T-helper 2 cell treated with Interferon-gamma antibody and Interleukin-4, amounts not matched to agents 5 μg/mL and 100 μg/mL, for 36 hours (primary cell): Measurements from ENCODE around the gene CCDC9B.

ENCODE experiments used
- DNase-seq: peaks from one replicate; pipeline ENCODE4 v3.0.0; 2021; ENCODE audit warnings: low spot score
- H3K27ac Mint-ChIP-seq: one replicate; pipeline ENCODE4 v1.8.0; 2021; ENCODE audit warnings: mild to moderate bottlenecking, mixed read lengths
- H3K27me3 Mint-ChIP-seq: one replicate; pipeline ENCODE4 v1.8.0; 2021; ENCODE audit warnings: low read depth, mixed read lengths
- H3K36me3 Mint-ChIP-seq: one replicate; pipeline ENCODE4 v1.8.0; 2021; ENCODE audit warnings: low read depth, mixed read lengths
- H3K4me1 Mint-ChIP-seq: one replicate; pipeline ENCODE4 v1.8.0; 2021; ENCODE audit warnings: low read depth, mixed read lengths
- H3K4me3 Mint-ChIP-seq: one replicate; pipeline ENCODE4 v1.8.0; 2022; ENCODE audit warnings: mild to moderate bottlenecking, moderate library complexity, mixed read lengths
- H3K9me3 Mint-ChIP-seq: one replicate; pipeline ENCODE4 v1.8.0; 2021; ENCODE audit warnings: mixed read lengths

The CCDC9B gene

GRCh38 chr15:40368719-40369473 lies 28.2 kb upstream of the CCDC9B start:
- peak overlapping the region; percentile 59 for H3K4me3 Mint-ChIP-seq
- H3K36me3 Mint-ChIP-seq: no peaks in the 10 kb centered on the region
- H3K4me1 Mint-ChIP-seq: peaks cover 5% of the 10 kb centered on the region
- no peaks in the 10 kb centered on the region for H3K9me3 Mint-ChIP-seq
- H3K27ac Mint-ChIP-seq: no peak overlapping the region
- no peak for DNase-seq
- peaks cover 15% of the 10 kb centered on the region for H3K27me3 Mint-ChIP-seq

- Mint-ChIP-seq H3K4me3 (peak overlapping the region; percentile 76), H3K27me3 (peaks cover 15% of the 10 kb centered on the region), H3K36me3 (no peaks in the 10 kb centered on the region)
These were observed 27.2 kb upstream of the CCDC9B start for GRCh38 chr15:40367686-40368611.

GRCh38 chr15:40367371-40367685 lies 26.6 kb upstream of the CCDC9B start:
- Mint-ChIP-seq H3K9me3 (no peaks in the 10 kb centered on the region), H3K4me1 (peaks cover 5% of the 10 kb centered on the region), H3K36me3 (no peaks in the 10 kb centered on the region), H3K27ac (peak overlapping the region; percentile 53), H3K4me3 (peak overlapping the region; percentile 76), H3K27me3 (peaks cover 15% of the 10 kb centered on the region)
- DNase-seq: no peak

More at GRCh38 chr15:40367686-40368611, 27.2 kb upstream of the CCDC9B start:
- H3K9me3 Mint-ChIP-seq: no peaks in the 10 kb centered on the region
- H3K27ac Mint-ChIP-seq: peak overlapping the region; percentile 53
- H3K4me1 Mint-ChIP-seq: peaks cover 5% of the 10 kb centered on the region
- peak; percentile 91 for DNase-seq

- H3K27me3 Mint-ChIP-seq: peaks cover 10% of the 10 kb centered on the region
These were observed 26.0 kb upstream of the CCDC9B start for GRCh38 chr15:40366457-40367370.

GRCh38 chr15:40365624-40366456 lies 25.1 kb upstream of the CCDC9B start:
- Mint-ChIP-seq H3K4me1 (peaks cover 5% of the 10 kb centered on the region), H3K27me3 (peaks cover 4% of the 10 kb centered on the region), H3K36me3 (no peaks in the 10 kb centered on the region), H3K4me3 (no peak overlapping the region), H3K9me3 (no peaks in the 10 kb centered on the region), H3K27ac (no peak overlapping the region)
- DNase-seq: no peak

More at GRCh38 chr15:40366457-40367370, 26.0 kb upstream of the CCDC9B start:
- H3K27ac Mint-ChIP-seq: no peak overlapping the region
- no peak for DNase-seq
- peak overlapping the region; percentile 76 for H3K4me3 Mint-ChIP-seq
- no peaks in the 10 kb centered on the region for H3K9me3 Mint-ChIP-seq
- H3K36me3 Mint-ChIP-seq: no peaks in the 10 kb centered on the region
- H3K4me1 Mint-ChIP-seq: peaks cover 5% of the 10 kb centered on the region

GRCh38 chr15:40365016-40365415 lies 24.3 kb upstream of the CCDC9B start:
- no peak overlapping the region for H3K4me3 Mint-ChIP-seq

GRCh38 chr15:40364251-40364650 lies 23.5 kb upstream of the CCDC9B start:
- Mint-ChIP-seq H3K27me3 (peaks cover 2% of the 10 kb centered on the region), H3K4me1 (peaks cover 7% of the 10 kb centered on the region), H3K36me3 (no peaks in the 10 kb centered on the region), H3K4me3 (no peak overlapping the region), H3K9me3 (no peaks in the 10 kb centered on the region), H3K27ac (no peak overlapping the region)
- DNase-seq: no peak

More at GRCh38 chr15:40365016-40365415, 24.3 kb upstream of the CCDC9B start:
- H3K27ac Mint-ChIP-seq: no peak overlapping the region
- H3K9me3 Mint-ChIP-seq: no peaks in the 10 kb centered on the region
- peaks cover 5% of the 10 kb centered on the region for H3K4me1 Mint-ChIP-seq
- peaks cover 2% of the 10 kb centered on the region for H3K27me3 Mint-ChIP-seq
- no peak for DNase-seq
- no peaks in the 10 kb centered on the region for H3K36me3 Mint-ChIP-seq

GRCh38 chr15:40363611-40364010 lies 22.9 kb upstream of the CCDC9B start:
- no peaks in the 10 kb centered on the region for H3K9me3 Mint-ChIP-seq
- peaks cover 10% of the 10 kb centered on the region for H3K4me1 Mint-ChIP-seq
- DNase-seq: no peak
- H3K27me3 Mint-ChIP-seq: no peaks in the 10 kb centered on the region
- H3K36me3 Mint-ChIP-seq: no peaks in the 10 kb centered on the region
- no peak overlapping the region for H3K4me3 Mint-ChIP-seq
- no peak overlapping the region for H3K27ac Mint-ChIP-seq

GRCh38 chr15:40361640-40362039 lies 20.9 kb upstream of the CCDC9B start:
- H3K4me1 Mint-ChIP-seq: peaks cover 6% of the 10 kb centered on the region
- H3K27ac Mint-ChIP-seq: no peak overlapping the region
- no peaks in the 10 kb centered on the region for H3K9me3 Mint-ChIP-seq
- no peak for DNase-seq
- H3K36me3 Mint-ChIP-seq: no peaks in the 10 kb centered on the region
- peaks cover 4% of the 10 kb centered on the region for H3K27me3 Mint-ChIP-seq
- H3K4me3 Mint-ChIP-seq: no peak overlapping the region

GRCh38 chr15:40360015-40360414 lies 19.3 kb upstream of the CCDC9B start:
- H3K27me3 Mint-ChIP-seq: peaks cover 14% of the 10 kb centered on the region
- H3K9me3 Mint-ChIP-seq: no peaks in the 10 kb centered on the region
- H3K4me3 Mint-ChIP-seq: no peak overlapping the region
- DNase-seq: no peak
- peaks cover 6% of the 10 kb centered on the region for H3K4me1 Mint-ChIP-seq
- H3K27ac Mint-ChIP-seq: no peak overlapping the region
- no peaks in the 10 kb centered on the region for H3K36me3 Mint-ChIP-seq

- peak overlapping the region; percentile 85 for H3K4me3 Mint-ChIP-seq
- H3K9me3 Mint-ChIP-seq: no peaks in the 10 kb centered on the region
- peaks cover 6% of the 10 kb centered on the region for H3K4me1 Mint-ChIP-seq
- H3K36me3 Mint-ChIP-seq: no peaks in the 10 kb centered on the region
- peak overlapping the region; percentile 50 for H3K27ac Mint-ChIP-seq
- DNase-seq: peak; percentile 17
- H3K27me3 Mint-ChIP-seq: peaks cover 18% of the 10 kb centered on the region
These were observed 18.0 kb upstream of the CCDC9B start for GRCh38 chr15:40358471-40359353.
